ENCODE data around the gene PRELID1.

DNA sequence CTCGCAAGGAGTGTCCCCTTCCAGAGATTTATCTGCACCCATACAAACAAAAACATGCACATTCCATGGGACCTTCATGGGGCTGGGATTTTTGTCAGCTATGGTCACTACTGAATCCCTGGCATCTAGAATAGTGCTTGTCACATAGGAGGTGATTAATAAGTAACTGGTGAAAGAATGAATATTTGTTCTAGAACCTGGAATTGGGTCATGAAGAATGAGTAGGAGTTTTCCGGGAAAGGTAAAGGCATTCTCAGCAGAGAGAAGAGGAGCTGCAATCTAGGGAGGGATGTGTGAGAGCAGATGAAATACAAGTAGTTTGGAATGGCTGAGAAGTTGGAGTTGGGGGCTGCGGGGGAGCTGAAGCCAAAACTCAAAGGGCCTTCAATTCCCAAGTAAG lies 50.7 kb downstream of the PRELID1 start:
- TF ChIP-seq, protein P1, sequence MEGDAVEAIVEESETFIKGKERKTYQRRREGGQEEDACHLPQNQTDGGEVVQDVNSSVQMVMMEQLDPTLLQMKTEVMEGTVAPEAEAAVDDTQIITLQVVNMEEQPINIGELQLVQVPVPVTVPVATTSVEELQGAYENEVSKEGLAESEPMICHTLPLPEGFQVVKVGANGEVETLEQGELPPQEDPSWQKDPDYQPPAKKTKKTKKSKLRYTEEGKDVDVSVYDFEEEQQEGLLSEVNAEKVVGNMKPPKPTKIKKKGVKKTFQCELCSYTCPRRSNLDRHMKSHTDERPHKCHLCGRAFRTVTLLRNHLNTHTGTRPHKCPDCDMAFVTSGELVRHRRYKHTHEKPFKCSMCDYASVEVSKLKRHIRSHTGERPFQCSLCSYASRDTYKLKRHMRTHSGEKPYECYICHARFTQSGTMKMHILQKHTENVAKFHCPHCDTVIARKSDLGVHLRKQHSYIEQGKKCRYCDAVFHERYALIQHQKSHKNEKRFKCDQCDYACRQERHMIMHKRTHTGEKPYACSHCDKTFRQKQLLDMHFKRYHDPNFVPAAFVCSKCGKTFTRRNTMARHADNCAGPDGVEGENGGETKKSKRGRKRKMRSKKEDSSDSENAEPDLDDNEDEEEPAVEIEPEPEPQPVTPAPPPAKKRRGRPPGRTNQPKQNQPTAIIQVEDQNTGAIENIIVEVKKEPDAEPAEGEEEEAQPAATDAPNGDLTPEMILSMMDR (IDR thresholded peaks at IDR 0.05) = no peak
- TF ChIP-seq POLR2A (IDR thresholded peaks at IDR 0.05) = peak; percentile 71
